BJ (cell line): ENCODE data around the gene CEP164. TPM values are rescaled to one million over a fixed set of nuclear protein-coding genes. Genes with fewer than 3 reads are reported as not detected.

Source experiments
- CTCF ChIA-PET: fragments of 350-600 bp; formaldehyde crosslinking; extraction: SDS; loops from one replicate; lab custom pipeline; 2021; ENCODE audit warnings: antibody characterized with exemption, inconsistent platforms; lab: Yijun Ruan, JAX
- POLR2A ChIA-PET: fragments of 300-600 bp; sonication (Branson Sonifier 250); formaldehyde crosslinking; extraction: SDS; loops from one replicate; lab custom pipeline; 2021; ENCODE audit warnings: antibody characterized with exemption; lab: Charles Lee
- DNase-seq: peaks from one replicate; pipeline ENCODE4 v3.0.0-alpha.2; 2011; ENCODE audit warnings: low read depth
- H3K27me3 ChIP-seq: 2 replicates; pipeline ENCODE4 v1.6.0; 2011; ENCODE audit warnings: low read length; ENCODE audit not compliant: control insufficient read depth, insufficient read depth
- H3K36me3 ChIP-seq: 2 replicates; pipeline ENCODE4 v1.5.1; 2011; ENCODE audit warnings: low read length; ENCODE audit not compliant: control insufficient read depth, insufficient read depth
- H3K4me3 ChIP-seq: 2 replicates; pipeline ENCODE4 v1.5.1; 2011; ENCODE audit warnings: low read depth, mild to moderate bottlenecking, control low read depth, low read length
- CTCF ChIP-seq: IDR thresholded peaks from 2 replicates; pipeline ENCODE4 v1.5.1; 2011; ENCODE audit warnings: low read depth, mild to moderate bottlenecking, control low read depth, inconsistent platforms, low read length, moderate library complexity; ENCODE audit not compliant: insufficient read depth
- polyA plus RNA-seq: library from polyadenylated mRNA; depleted of rRNA; stranded (reverse); fragments of >200 nt; gene quantifications from 2 replicates; pipeline ENCODE4 v1.2.3, GENCODE V29; 2011

Gene CEP164
- polyA plus RNA-seq, 1 experiment, result 27.4 TPM

GRCh38 chr11:117369534-117369933 is 41.9 kb downstream of the CEP164 start:
- H3K4me3 ChIP-seq, result no peak overlapping the region
- ChIA-PET POLR2A (no interaction called here), CTCF (no interaction called here)
- no peak for DNase-seq
- no peaks in the 10 kb centered on the region for H3K27me3 ChIP-seq
- peaks cover 29% of the 10 kb centered on the region for H3K36me3 ChIP-seq
- TF ChIP-seq CTCF, result no peak

GRCh38 chr11:117371453-117371852 is 43.8 kb downstream of the CEP164 start:
- no peak for DNase-seq
- POLR2A ChIA-PET, result no interaction called here
- TF ChIP-seq CTCF, result no peak
- Histone ChIP-seq H3K27me3 (no peaks in the 10 kb centered on the region), H3K4me3 (no peak overlapping the region), H3K36me3 (peaks cover 34% of the 10 kb centered on the region)
- CTCF ChIA-PET, result no interaction called here

- Histone ChIP-seq H3K4me3 (no peak overlapping the region), H3K27me3 (no peaks in the 10 kb centered on the region), H3K36me3 (peaks cover 29% of the 10 kb centered on the region)
- POLR2A ChIA-PET, result no interaction called here
- TF ChIP-seq CTCF, result no peak
- CTCF ChIA-PET, result no interaction called here
- DNase-seq, result no peak
Observed at GRCh38 chr11:117374316-117375055, 46.8 kb downstream of the CEP164 start.

- TF ChIP-seq CTCF, result no peak
- no peak for DNase-seq
- CTCF ChIA-PET, result interaction anchor here (1.0 kb wide), 1 partner anchor 50 kb away, joined by 3 read pairs; no protein-coding TSS in a partner anchor
- POLR2A ChIA-PET, result interaction anchor here (0.5 kb wide), 1 partner anchor 618 kb away, joined by 9 read pairs; no protein-coding TSS in a partner anchor
- Histone ChIP-seq H3K36me3 (peaks cover 39% of the 10 kb centered on the region), H3K4me3 (no peak overlapping the region), H3K27me3 (no peaks in the 10 kb centered on the region)
Observed at GRCh38 chr11:117375960-117376359, 48.3 kb downstream of the CEP164 start.

GRCh38 chr11:117376517-117376916 is 48.9 kb downstream of the CEP164 start:
- POLR2A ChIA-PET, result no interaction called here
- CTCF ChIA-PET, result interaction anchor here (1.0 kb wide), 1 partner anchor 50 kb away, joined by 3 read pairs; no protein-coding TSS in a partner anchor
- peaks cover 37% of the 10 kb centered on the region for H3K36me3 ChIP-seq
- no peaks in the 10 kb centered on the region for H3K27me3 ChIP-seq
- no peak for TF ChIP-seq CTCF
- no peak overlapping the region for H3K4me3 ChIP-seq
- no peak for DNase-seq
